Measurements from ENCODE around the gene DCP1B. TPM values are rescaled to one million over a fixed set of nuclear protein-coding genes. Genes with fewer than 3 reads are reported as not detected.

The DCP1B gene
- total and polyA plus RNA-seq, 2 experiments from 2014 or later: 16.5 to 18.1 TPM

- H3K36me3 ChIP-seq (ENCODE audit: low read depth): no peaks in the 10 kb centered on the region
- no peaks in the 10 kb centered on the region for H3K79me2 ChIP-seq (ENCODE audit: insufficient read depth)
- no peak overlapping the region for H3K4me2 ChIP-seq (ENCODE audit: unreplicated experiment)
- no peaks in the 10 kb centered on the region; the same call in 1 of the 2 replicates for H3K27me3 ChIP-seq (replicated peaks; ENCODE audit: insufficient read depth)
- no peak overlapping the region for H3K9ac ChIP-seq
- no peaks in the 10 kb centered on the region for H3K4me1 ChIP-seq (ENCODE audit: insufficient read depth)
- in situ Hi-C loops (cut with MboI): no loop called here
- H3F3A ChIP-seq (ENCODE audit: insufficient read depth): peaks cover 2% of the 10 kb centered on the region; the same call in 1 of the 2 replicates
- DNase-seq: no peak
- H3K9me2 ChIP-seq (ENCODE audit: insufficient read depth): no peaks in the 10 kb centered on the region
- WGBS, 2 experiments (ENCODE audit: low coverage in 1 of 2, low lambda C conversion rate in 2 of 2, missing lambda C conversion rate in 2 of 2): 73 to 75% methylated on average over 6 of the region's 6 CpGs
- H2AFZ ChIP-seq: no peak overlapping the region
- H3K27ac ChIP-seq: no peak overlapping the region
- no peaks in the 10 kb centered on the region for H4K20me1 ChIP-seq (ENCODE audit: insufficient read depth)
- no peak overlapping the region for H3K4me3 ChIP-seq
- no peaks in the 10 kb centered on the region for H3K9me3 ChIP-seq (ENCODE audit: low read depth)
- no peak for TF ChIP-seq EZH2 (IDR thresholded peaks at IDR 0.05; ENCODE audit: insufficient read depth, poor library complexity, severe bottlenecking)
- no peak for TF ChIP-seq EZH2phosphoT487 (IDR thresholded peaks at IDR 0.05; ENCODE audit: insufficient read depth, low read depth)
These were observed 39.9 kb upstream of the DCP1B start for GRCh38 chr12:2044165-2044564.

GRCh38 chr12:2043054-2043453 lies 38.8 kb upstream of the DCP1B start:
- Histone ChIP-seq H3K4me1 (ENCODE audit: insufficient read depth) (no peaks in the 10 kb centered on the region), H3K4me2 (ENCODE audit: unreplicated experiment) (no peak overlapping the region), H3K4me3 (no peak overlapping the region), H3K79me2 (ENCODE audit: insufficient read depth) (no peaks in the 10 kb centered on the region), H4K20me1 (ENCODE audit: insufficient read depth) (no peaks in the 10 kb centered on the region), H3K9me3 (ENCODE audit: low read depth) (no peaks in the 10 kb centered on the region), H3K27ac (no peak overlapping the region), H3F3A (ENCODE audit: insufficient read depth) (no peaks in the 10 kb centered on the region), H3K27me3 (replicated peaks; ENCODE audit: insufficient read depth) (no peaks in the 10 kb centered on the region; the same call in 1 of the 2 replicates), H3K36me3 (ENCODE audit: low read depth) (no peaks in the 10 kb centered on the region), H3K9me2 (ENCODE audit: insufficient read depth) (no peaks in the 10 kb centered on the region), H3K9ac (no peak overlapping the region), H2AFZ (no peak overlapping the region)
- in situ Hi-C loops (cut with MboI): no loop called here
- WGBS, 2 experiments (ENCODE audit: low coverage in 1 of 2, low lambda C conversion rate in 2 of 2, missing lambda C conversion rate in 2 of 2): 34 to 36% methylated on average over 2 of the region's 2 CpGs
- no peak for TF ChIP-seq EZH2 (IDR thresholded peaks at IDR 0.05; ENCODE audit: insufficient read depth, poor library complexity, severe bottlenecking)
- no peak for TF ChIP-seq EZH2phosphoT487 (IDR thresholded peaks at IDR 0.05; ENCODE audit: insufficient read depth, low read depth)
- DNase-seq: no peak

GRCh38 chr12:2039034-2039433 lies 34.8 kb upstream of the DCP1B start:
- Histone ChIP-seq H3K4me2 (ENCODE audit: unreplicated experiment) (no peak overlapping the region), H2AFZ (no peak overlapping the region), H3K9ac (no peak overlapping the region), H3K9me3 (ENCODE audit: low read depth) (no peaks in the 10 kb centered on the region), H3K4me3 (no peak overlapping the region), H3K4me1 (ENCODE audit: insufficient read depth) (0 out of 2 replicates have a peak, but pooled peaks cover 4% of the 10 kb centered on the region), H3K36me3 (ENCODE audit: low read depth) (no peaks in the 10 kb centered on the region), H4K20me1 (ENCODE audit: insufficient read depth) (no peaks in the 10 kb centered on the region), H3K27ac (no peak overlapping the region), H3K9me2 (ENCODE audit: insufficient read depth) (no peaks in the 10 kb centered on the region), H3K79me2 (ENCODE audit: insufficient read depth) (no peaks in the 10 kb centered on the region), H3F3A (ENCODE audit: insufficient read depth) (no peaks in the 10 kb centered on the region), H3K27me3 (replicated peaks; ENCODE audit: insufficient read depth) (peaks cover 1% of the 10 kb centered on the region; the same call in 1 of the 2 replicates)
- TF ChIP-seq EZH2phosphoT487 (IDR thresholded peaks at IDR 0.05; ENCODE audit: insufficient read depth, low read depth): no peak
- no peak for TF ChIP-seq EZH2 (IDR thresholded peaks at IDR 0.05; ENCODE audit: insufficient read depth, poor library complexity, severe bottlenecking)
- in situ Hi-C loops (cut with MboI): no loop called here
- no peak for DNase-seq

DNA sequence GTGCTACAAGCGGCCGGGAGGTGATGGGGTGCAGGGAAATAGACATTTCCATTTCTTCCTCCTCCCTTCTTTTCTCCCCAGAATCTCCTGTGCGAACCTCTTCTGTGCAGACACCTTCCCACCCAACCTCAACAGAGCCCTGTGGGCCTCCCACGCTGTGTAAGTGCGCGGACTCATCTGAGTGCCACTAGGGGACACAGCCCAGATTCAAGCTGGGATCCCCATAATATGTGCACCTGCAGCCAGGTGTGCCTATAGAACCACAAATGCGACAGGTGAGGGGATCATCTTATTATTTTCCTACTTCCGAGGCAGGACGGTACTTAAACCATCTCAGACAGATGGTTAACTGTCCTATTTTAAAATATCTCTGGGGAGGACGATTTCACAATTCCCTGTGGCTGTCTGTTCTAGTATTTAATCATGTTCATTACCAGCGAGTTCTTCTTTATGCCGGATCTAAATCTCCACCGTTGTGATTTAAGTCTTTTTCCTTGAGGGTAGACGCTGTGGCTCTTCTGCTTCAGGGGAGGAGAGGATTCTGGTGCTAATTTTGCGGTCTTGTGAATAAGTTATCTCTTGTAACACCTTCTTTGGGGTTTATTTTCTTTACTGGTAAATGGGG lies 31.3 kb upstream of the DCP1B start:
- DNase-seq: no peak
- no peak overlapping the region for H3K27ac ChIP-seq
- 31 to 36% methylated on average over 15 of the region's 15 CpGs for WGBS, 2 experiments (ENCODE audit: low coverage in 1 of 2, low lambda C conversion rate in 2 of 2, missing lambda C conversion rate in 2 of 2)
- no peaks in the 10 kb centered on the region for H3K9me2 ChIP-seq (ENCODE audit: insufficient read depth)
- peak overlapping the region; percentile 75 for H3K4me3 ChIP-seq
- H3K4me1 ChIP-seq (ENCODE audit: insufficient read depth): 0 out of 2 replicates have a peak, but pooled peaks cover 4% of the 10 kb centered on the region
- H4K20me1 ChIP-seq (ENCODE audit: insufficient read depth): no peaks in the 10 kb centered on the region
- H3K9ac ChIP-seq: no peak overlapping the region
- H2AFZ ChIP-seq: peak overlapping the region; percentile 87
- H3F3A ChIP-seq (ENCODE audit: insufficient read depth): no peaks in the 10 kb centered on the region
- peak overlapping the region; percentile 98 for H3K4me2 ChIP-seq (ENCODE audit: unreplicated experiment)
- H3K27me3 ChIP-seq (replicated peaks; ENCODE audit: insufficient read depth): peaks cover 6% of the 10 kb centered on the region; the same call in 1 of the 2 replicates
- no peaks in the 10 kb centered on the region for H3K79me2 ChIP-seq (ENCODE audit: insufficient read depth)
- no peak for TF ChIP-seq EZH2 (IDR thresholded peaks at IDR 0.05; ENCODE audit: insufficient read depth, poor library complexity, severe bottlenecking)
- no peaks in the 10 kb centered on the region for H3K36me3 ChIP-seq (ENCODE audit: low read depth)
- H3K9me3 ChIP-seq (ENCODE audit: low read depth): no peaks in the 10 kb centered on the region
- in situ Hi-C loops (cut with MboI): no loop called here
